Activated B cell treated with CpG ODN at 0.5 μM for 24 hours (primary cell): ENCODE measurements around the gene ARMC12. TPM values are rescaled to one million over a fixed set of nuclear protein-coding genes. Genes with fewer than 3 reads are reported as not detected.

Experiments
- ATAC-seq: fragments of 200-7000 bp; cut with Tn5 transposase; one replicate; pipeline ENCODE4 v1.10.0; 2021; ENCODE audit warnings: low read depth, mild to moderate bottlenecking, moderate library complexity
- CTCF ChIA-PET: fragments of 350-600 bp; sonication (Branson Sonifier 250); formaldehyde crosslinking; loops from one replicate; lab custom pipeline; 2021; ENCODE audit warnings: antibody characterized with exemption; lab: Charles Lee
- POLR2A ChIA-PET: fragments of 350-600 bp; sonication (Branson Sonifier 250); formaldehyde crosslinking; loops from one replicate; lab custom pipeline; 2021; ENCODE audit warnings: antibody characterized with exemption; lab: Charles Lee
- DNase-seq: peaks from one replicate; pipeline ENCODE4 v3.0.0; 2022
- H3K27ac Mint-ChIP-seq: one replicate; pipeline ENCODE4 v1.8.0; 2020; ENCODE audit warnings: mixed read lengths
- H3K27me3 Mint-ChIP-seq: one replicate; pipeline ENCODE4 v1.8.0; 2021; ENCODE audit warnings: mixed read lengths
- H3K36me3 Mint-ChIP-seq: one replicate; pipeline ENCODE4 v1.8.0; 2021; ENCODE audit warnings: low read depth, mixed read lengths
- H3K4me1 Mint-ChIP-seq: one replicate; pipeline ENCODE4 v1.8.0; 2021; ENCODE audit warnings: mixed read lengths
- H3K4me3 Mint-ChIP-seq: one replicate; pipeline ENCODE4 v1.8.0; 2020; ENCODE audit warnings: mild to moderate bottlenecking, mixed read lengths
- H3K9me3 Mint-ChIP-seq: one replicate; pipeline ENCODE4 v1.8.0; 2020; ENCODE audit warnings: mixed read lengths
- intact Hi-C: fragments of 100-400 bp; cut with micrococcal nuclease; formaldehyde crosslinking; loops from one replicate; pipeline ENCODE4 v1.15.1; 2024
- total RNA-seq: library from RNA; stranded (reverse); gene quantifications from 2 replicates; pipeline ENCODE4 v1.2.3, GENCODE V29; 2022
- TF ChIP-seq, protein P1 (sequence below): fragments of 200-600 bp; IDR thresholded peaks from one replicate; pipeline ENCODE4 v1.8.0; 2022; ENCODE audit warnings: antibody characterized with exemption, mild to moderate bottlenecking

The ARMC12 gene
- total RNA-seq, 1 donor from 2014 or later, result 0.89 TPM

DNA sequence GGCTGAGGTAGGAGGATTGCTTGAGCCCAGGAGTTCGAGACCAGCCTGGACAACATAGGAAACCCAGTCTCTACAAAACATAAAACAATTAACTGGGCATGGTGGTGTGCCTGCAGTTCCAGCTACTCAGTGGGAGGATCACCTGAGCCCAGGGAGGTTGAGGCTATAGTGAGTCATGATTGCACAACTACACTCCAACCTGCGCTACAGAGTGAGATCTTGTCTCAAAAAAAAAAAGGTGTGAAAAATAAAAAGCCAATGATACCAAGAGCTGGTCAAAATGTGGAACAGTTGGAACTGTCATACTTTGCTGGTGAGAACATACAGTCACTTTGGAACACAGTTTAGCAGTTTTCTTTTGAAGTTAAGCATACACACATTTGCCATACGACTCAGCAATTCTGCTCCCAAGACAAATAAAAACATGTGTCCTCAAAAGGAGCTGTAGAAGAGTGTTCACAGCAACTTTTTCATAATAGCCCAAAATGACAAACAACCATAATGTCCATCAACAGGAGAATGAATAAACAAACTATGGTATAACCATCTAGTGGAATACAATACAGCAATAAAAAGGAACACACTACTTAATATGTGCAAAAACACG lies 26.5 kb upstream of the ARMC12 start:
- ChIA-PET CTCF (interaction anchor here (0.8 kb wide), 1 partner anchor 22 kb away, joined by 3 read pairs; no protein-coding TSS in a partner anchor), POLR2A (interaction anchor here (1.0 kb wide), 1 partner anchor 9 kb away, joined by 5 read pairs; no protein-coding TSS in a partner anchor)
- TF ChIP-seq, protein P1, sequence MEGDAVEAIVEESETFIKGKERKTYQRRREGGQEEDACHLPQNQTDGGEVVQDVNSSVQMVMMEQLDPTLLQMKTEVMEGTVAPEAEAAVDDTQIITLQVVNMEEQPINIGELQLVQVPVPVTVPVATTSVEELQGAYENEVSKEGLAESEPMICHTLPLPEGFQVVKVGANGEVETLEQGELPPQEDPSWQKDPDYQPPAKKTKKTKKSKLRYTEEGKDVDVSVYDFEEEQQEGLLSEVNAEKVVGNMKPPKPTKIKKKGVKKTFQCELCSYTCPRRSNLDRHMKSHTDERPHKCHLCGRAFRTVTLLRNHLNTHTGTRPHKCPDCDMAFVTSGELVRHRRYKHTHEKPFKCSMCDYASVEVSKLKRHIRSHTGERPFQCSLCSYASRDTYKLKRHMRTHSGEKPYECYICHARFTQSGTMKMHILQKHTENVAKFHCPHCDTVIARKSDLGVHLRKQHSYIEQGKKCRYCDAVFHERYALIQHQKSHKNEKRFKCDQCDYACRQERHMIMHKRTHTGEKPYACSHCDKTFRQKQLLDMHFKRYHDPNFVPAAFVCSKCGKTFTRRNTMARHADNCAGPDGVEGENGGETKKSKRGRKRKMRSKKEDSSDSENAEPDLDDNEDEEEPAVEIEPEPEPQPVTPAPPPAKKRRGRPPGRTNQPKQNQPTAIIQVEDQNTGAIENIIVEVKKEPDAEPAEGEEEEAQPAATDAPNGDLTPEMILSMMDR, result no peak
- Mint-ChIP-seq H3K4me1 (peaks cover 2% of the 10 kb centered on the region), H3K4me3 (no peak overlapping the region), H3K36me3 (no peaks in the 10 kb centered on the region), H3K27me3 (no peaks in the 10 kb centered on the region), H3K27ac (no peak overlapping the region), H3K9me3 (no peaks in the 10 kb centered on the region)
- DNase-seq (no peak), ATAC-seq (no peak)
- intact Hi-C loops, result no loop called here

DNA sequence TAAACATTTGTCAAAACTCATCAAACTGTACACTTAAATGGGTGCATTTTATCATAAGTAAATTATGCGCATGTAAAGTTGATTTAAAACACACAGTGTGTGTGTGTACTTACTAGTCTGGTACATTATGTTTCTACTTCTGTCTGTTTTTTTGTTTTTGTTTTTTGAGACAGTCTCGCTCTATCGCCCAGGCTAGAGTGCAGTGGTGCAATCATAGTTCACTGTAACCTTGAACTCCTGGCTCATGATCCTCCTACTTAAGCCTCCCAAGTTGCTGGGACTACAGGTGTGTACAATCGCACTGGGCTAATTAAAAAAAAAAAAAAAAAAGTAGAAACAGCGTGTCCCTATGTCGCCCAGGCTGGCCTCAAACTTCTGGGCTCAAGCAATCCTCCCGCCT lies 25.1 kb upstream of the ARMC12 start:
- intact Hi-C loops, result no loop called here
- POLR2A ChIA-PET, result no interaction called here

GRCh38 chr6:35713006-35713767 lies 23.6 kb upstream of the ARMC12 start:
- TF ChIP-seq, protein P1, result no peak
- intact Hi-C loops, result no loop called here
- POLR2A ChIA-PET, result no interaction called here
- Mint-ChIP-seq H3K9me3 (no peaks in the 10 kb centered on the region), H3K27me3 (no peaks in the 10 kb centered on the region), H3K27ac (no peak overlapping the region), H3K4me1 (peaks cover 12% of the 10 kb centered on the region), H3K36me3 (no peaks in the 10 kb centered on the region), H3K4me3 (no peak overlapping the region)
- CTCF ChIA-PET, result no interaction called here
- ATAC-seq (no peak), DNase-seq (no peak)

More for the DNA sequence above, 25.1 kb upstream of the ARMC12 start:
- CTCF ChIA-PET, result no interaction called here
- Mint-ChIP-seq H3K4me1 (peaks cover 2% of the 10 kb centered on the region), H3K36me3 (no peaks in the 10 kb centered on the region), H3K27ac (no peak overlapping the region), H3K9me3 (no peaks in the 10 kb centered on the region), H3K4me3 (no peak overlapping the region), H3K27me3 (no peaks in the 10 kb centered on the region)
- no peak for ATAC-seq
- TF ChIP-seq, protein P1, result no peak
- no peak for DNase-seq

DNA sequence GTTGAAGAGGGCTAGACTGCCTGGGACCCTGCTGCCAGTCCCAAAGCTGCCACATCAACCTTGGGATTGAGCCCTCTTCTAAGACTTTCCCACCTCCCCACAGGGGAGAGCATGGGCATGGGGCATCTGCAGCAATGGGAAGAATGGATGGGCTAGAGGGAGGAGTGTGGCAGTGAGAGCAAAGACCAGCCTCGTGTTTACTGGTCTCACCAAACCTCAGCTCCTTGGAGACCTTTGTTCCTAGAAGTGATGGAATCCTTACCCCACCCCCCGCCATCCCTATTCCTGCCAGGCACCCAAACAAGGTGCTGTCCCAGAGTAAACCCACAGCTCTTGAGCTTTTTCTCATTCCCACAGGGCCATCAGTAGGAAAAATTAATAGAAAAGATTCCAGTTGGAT lies 20.0 kb upstream of the ARMC12 start:
- ChIA-PET POLR2A (no interaction called here), CTCF (no interaction called here)
- TF ChIP-seq, protein P1, result no peak
- Mint-ChIP-seq H3K36me3 (no peaks in the 10 kb centered on the region), H3K27me3 (no peaks in the 10 kb centered on the region), H3K27ac (no peak overlapping the region), H3K9me3 (no peaks in the 10 kb centered on the region), H3K4me3 (no peak overlapping the region), H3K4me1 (peaks cover 45% of the 10 kb centered on the region)
- intact Hi-C loops, result no loop called here
- ATAC-seq (no peak), DNase-seq (no peak)
